ENCODE data around the gene TPD52L2.

DNA sequence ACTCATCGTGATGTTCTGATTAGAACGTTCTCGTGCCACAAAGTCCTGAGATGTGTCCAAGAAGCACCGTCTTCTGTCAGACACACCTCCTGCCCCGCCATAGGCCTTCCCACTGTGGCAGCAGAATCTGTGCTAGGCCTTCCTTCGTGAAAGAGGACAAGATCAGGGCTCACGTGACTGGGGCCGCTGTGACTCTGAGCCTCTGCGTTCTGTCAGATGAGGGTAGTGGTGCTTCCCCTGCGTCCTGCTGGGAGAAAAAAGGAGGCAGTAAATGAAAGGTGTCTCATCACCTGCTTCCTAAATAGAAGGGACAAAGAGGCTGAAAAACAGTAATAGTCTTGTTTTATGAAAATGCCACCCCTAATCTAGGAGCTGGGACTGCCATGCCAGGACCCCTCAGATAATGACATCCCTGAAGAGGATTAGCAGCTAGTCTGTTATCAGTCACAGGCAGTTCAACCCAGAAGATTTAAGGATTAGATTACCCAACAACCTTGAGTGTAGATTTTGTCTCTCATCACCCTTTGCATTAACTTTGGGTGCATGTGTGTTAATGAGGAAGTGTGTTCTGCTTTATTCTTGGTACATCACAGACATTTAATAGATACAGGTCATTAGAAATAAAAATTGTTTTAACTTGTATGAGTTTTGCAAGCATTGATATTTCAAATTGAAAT lies 34.0 kb downstream of the TPD52L2 start:
- TF ChIP-seq, protein P1, sequence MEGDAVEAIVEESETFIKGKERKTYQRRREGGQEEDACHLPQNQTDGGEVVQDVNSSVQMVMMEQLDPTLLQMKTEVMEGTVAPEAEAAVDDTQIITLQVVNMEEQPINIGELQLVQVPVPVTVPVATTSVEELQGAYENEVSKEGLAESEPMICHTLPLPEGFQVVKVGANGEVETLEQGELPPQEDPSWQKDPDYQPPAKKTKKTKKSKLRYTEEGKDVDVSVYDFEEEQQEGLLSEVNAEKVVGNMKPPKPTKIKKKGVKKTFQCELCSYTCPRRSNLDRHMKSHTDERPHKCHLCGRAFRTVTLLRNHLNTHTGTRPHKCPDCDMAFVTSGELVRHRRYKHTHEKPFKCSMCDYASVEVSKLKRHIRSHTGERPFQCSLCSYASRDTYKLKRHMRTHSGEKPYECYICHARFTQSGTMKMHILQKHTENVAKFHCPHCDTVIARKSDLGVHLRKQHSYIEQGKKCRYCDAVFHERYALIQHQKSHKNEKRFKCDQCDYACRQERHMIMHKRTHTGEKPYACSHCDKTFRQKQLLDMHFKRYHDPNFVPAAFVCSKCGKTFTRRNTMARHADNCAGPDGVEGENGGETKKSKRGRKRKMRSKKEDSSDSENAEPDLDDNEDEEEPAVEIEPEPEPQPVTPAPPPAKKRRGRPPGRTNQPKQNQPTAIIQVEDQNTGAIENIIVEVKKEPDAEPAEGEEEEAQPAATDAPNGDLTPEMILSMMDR (IDR thresholded peaks at IDR 0.05 in 4 of 5, conservative IDR thresholded peaks at IDR 0.05 in 1 of 5), result no peak
- TF ChIP-seq POLR2A (IDR thresholded peaks at IDR 0.05), result no peak

Data from gastrocnemius medialis (tissue), 4 donors.